KMS-11 (cell line): Measurements from ENCODE around the gene PTPRN2.

Source experiments
- H2AFZ ChIP-seq: fragments of 200-600 bp; sonication (generic); 2 replicates; pipeline ENCODE4 v1.6.1; 2016; ENCODE audit warnings: antibody characterized with exemption, mixed run types, low read depth
- H3K27ac ChIP-seq: fragments of 200-600 bp; sonication (generic); 2 replicates; pipeline ENCODE4 v1.6.1; 2016; ENCODE audit warnings: mild to moderate bottlenecking, mixed run types
- H3K27me3 ChIP-seq: fragments of 200-600 bp; sonication (generic); 2 replicates; pipeline ENCODE4 v1.6.1; 2017; ENCODE audit warnings: mild to moderate bottlenecking, low read depth, mixed run types, moderate library complexity; ENCODE audit not compliant: insufficient read depth
- H3K36me3 ChIP-seq: fragments of 200-600 bp; sonication (generic); 2 replicates; pipeline ENCODE4 v1.6.1; 2017; ENCODE audit warnings: mild to moderate bottlenecking, mixed run types; ENCODE audit not compliant: insufficient read depth
- H3K4me1 ChIP-seq: fragments of 200-600 bp; sonication (generic); 2 replicates; pipeline ENCODE4 v1.6.1; 2016; ENCODE audit warnings: mild to moderate bottlenecking, low read depth, mixed run types; ENCODE audit not compliant: poor library complexity, severe bottlenecking
- H3K4me2 ChIP-seq: fragments of 200-600 bp; sonication (generic); 2 replicates; pipeline ENCODE4 v1.7.0; 2016; ENCODE audit warnings: mild to moderate bottlenecking, mixed run types
- H3K4me3 ChIP-seq: fragments of 200-600 bp; sonication (generic); IDR thresholded peaks from 2 replicates; pipeline ENCODE4 v1.6.1; 2017; ENCODE audit warnings: low read depth, low read length, mixed read lengths; ENCODE audit not compliant: insufficient read depth
- H3K79me2 ChIP-seq: fragments of 200-600 bp; sonication (generic); 2 replicates; pipeline ENCODE4 v1.6.1; 2016; ENCODE audit warnings: low read depth, mixed run types; ENCODE audit not compliant: insufficient read depth
- H3K9ac ChIP-seq: fragments of 200-600 bp; sonication (generic); 2 replicates; pipeline ENCODE4 v1.6.1; 2016; ENCODE audit warnings: mild to moderate bottlenecking, mixed run types
- H4K20me1 ChIP-seq: fragments of 200-600 bp; sonication (generic); 2 replicates; pipeline ENCODE4 v1.6.1; 2016; ENCODE audit warnings: mild to moderate bottlenecking, mixed run types; ENCODE audit not compliant: insufficient read depth
- CTCF ChIP-seq: fragments of 200-600 bp; sonication (generic); conservative IDR thresholded peaks from 2 replicates; pipeline ENCODE4 v1.6.1; 2017; ENCODE audit warnings: low read depth, mild to moderate bottlenecking, antibody characterized with exemption, low read length, moderate library complexity, mixed read lengths

Gene PTPRN2

GRCh38 chr7:158228131-158228530 is 359.5 kb downstream of the PTPRN2 start:
- H4K20me1 ChIP-seq, result no peaks in the 10 kb centered on the region
- no peaks in the 10 kb centered on the region for H3K36me3 ChIP-seq
- no peak overlapping the region for H2AFZ ChIP-seq
- TF ChIP-seq CTCF, result no peak
- H3K4me2 ChIP-seq, result no peak overlapping the region
- no peak overlapping the region for H3K27ac ChIP-seq
- no peaks in the 10 kb centered on the region for H3K79me2 ChIP-seq
- H3K4me3 ChIP-seq, result no peak overlapping the region
- H3K4me1 ChIP-seq, result no peaks in the 10 kb centered on the region
- no peak overlapping the region for H3K9ac ChIP-seq
- no peaks in the 10 kb centered on the region; the same call in 1 of the 2 replicates for H3K27me3 ChIP-seq

GRCh38 chr7:158227258-158227984 is 360.2 kb downstream of the PTPRN2 start:
- no peaks in the 10 kb centered on the region for H3K79me2 ChIP-seq
- H3K27me3 ChIP-seq, result no peaks in the 10 kb centered on the region
- no peaks in the 10 kb centered on the region for H4K20me1 ChIP-seq
- no peak for TF ChIP-seq CTCF
- H3K4me3 ChIP-seq, result no peak overlapping the region
- no peak overlapping the region for H3K27ac ChIP-seq
- H3K36me3 ChIP-seq, result no peaks in the 10 kb centered on the region
- no peak overlapping the region for H3K4me2 ChIP-seq
- no peaks in the 10 kb centered on the region for H3K4me1 ChIP-seq
- no peak overlapping the region for H2AFZ ChIP-seq
- H3K9ac ChIP-seq, result no peak overlapping the region

GRCh38 chr7:158216198-158216597 is 371.4 kb downstream of the PTPRN2 start:
- H3K27me3 ChIP-seq, result no peaks in the 10 kb centered on the region
- H3K4me3 ChIP-seq, result no peak overlapping the region
- H3K27ac ChIP-seq, result no peak overlapping the region
- no peak overlapping the region for H3K9ac ChIP-seq
- no peak overlapping the region for H2AFZ ChIP-seq
- no peaks in the 10 kb centered on the region for H4K20me1 ChIP-seq
- no peaks in the 10 kb centered on the region for H3K36me3 ChIP-seq
- no peak overlapping the region for H3K4me2 ChIP-seq
- H3K79me2 ChIP-seq, result no peaks in the 10 kb centered on the region
- no peak for TF ChIP-seq CTCF
- no peaks in the 10 kb centered on the region for H3K4me1 ChIP-seq

- no peaks in the 10 kb centered on the region for H3K79me2 ChIP-seq
- H4K20me1 ChIP-seq, result no peaks in the 10 kb centered on the region
- no peak overlapping the region for H3K4me2 ChIP-seq
- no peak overlapping the region for H3K27ac ChIP-seq
- no peak overlapping the region for H2AFZ ChIP-seq
- H3K27me3 ChIP-seq, result no peaks in the 10 kb centered on the region
- H3K36me3 ChIP-seq, result no peaks in the 10 kb centered on the region
- no peak overlapping the region for H3K4me3 ChIP-seq
- TF ChIP-seq CTCF, result no peak
- H3K9ac ChIP-seq, result no peak overlapping the region
- no peaks in the 10 kb centered on the region for H3K4me1 ChIP-seq
Measured at GRCh38 chr7:158209435-158209834, 378.2 kb downstream of the PTPRN2 start.
